HEK293 (cell line): ENCODE results near the gene MRPL3.

Experiments
- CTCF ChIA-PET: fragments of 350-600 bp; formaldehyde crosslinking; extraction: SDS; loops from one replicate; lab custom pipeline; 2021; ENCODE audit warnings: antibody characterized with exemption; lab: Yijun Ruan, JAX
- POLR2A ChIA-PET: fragments of 300-600 bp; formaldehyde crosslinking; extraction: SDS; loops from one replicate; lab custom pipeline; 2020; ENCODE audit warnings: antibody characterized with exemption, inconsistent platforms; lab: Yijun Ruan, JAX
- H3K27ac ChIP-seq: fragments of 200-500 bp; sonication (Bioruptor generic); 2 replicates; pipeline ENCODE4 v1.5.1; 2014; ENCODE audit warnings: low read depth, low read length, control low read depth, inconsistent platforms; ENCODE audit errors: extremely low read depth
- H3K36me3 ChIP-seq, 2 experiments: fragments of 200-500 bp in 1 of 2; sonication (Bioruptor generic) in 1 of 2; 1 replicate in 1 of 2; 2 replicates in 1 of 2; pipeline ENCODE4 v1.5.1; 2014 to 2017; ENCODE audit warnings: inconsistent platforms in 2 of 2, low read length in 2 of 2; ENCODE audit not compliant: control insufficient read depth in 2 of 2, insufficient read depth in 1 of 2
- H3K4me1 ChIP-seq: fragments of 200-500 bp; sonication (Bioruptor generic); 2 replicates; pipeline ENCODE4 v1.5.1; 2014; ENCODE audit warnings: mild to moderate bottlenecking, low read length, inconsistent platforms; ENCODE audit not compliant: control insufficient read depth, insufficient read depth
- H3K4me3 ChIP-seq: 2 replicates; pipeline ENCODE4 v1.5.1; 2011; ENCODE audit warnings: low read depth, mild to moderate bottlenecking, control low read depth, low read length, moderate library complexity
- H3K9me3 ChIP-seq: fragments of 200-500 bp; sonication (Bioruptor generic); 2 replicates; pipeline ENCODE4 v1.5.1; 2014; ENCODE audit warnings: low read depth, low read length, inconsistent platforms; ENCODE audit not compliant: control insufficient read depth, insufficient read depth
- RBAK ChIP-seq: fragments of 450-650 bp; formaldehyde crosslinking; IDR thresholded peaks from 2 replicates; pipeline ENCODE4 v1.5.1; 2016; ENCODE audit warnings: missing biosample characterization, missing genetic modification characterization
- SCRT1 ChIP-seq: fragments of 450-650 bp; formaldehyde crosslinking; IDR thresholded peaks from 2 replicates; pipeline ENCODE4 v1.5.1; 2016; ENCODE audit warnings: missing biosample characterization, missing genetic modification characterization, borderline replicate concordance
- ZBTB21 ChIP-seq: fragments of 450-650 bp; formaldehyde crosslinking; IDR thresholded peaks from 2 replicates; pipeline ENCODE4 v1.5.1; 2017; ENCODE audit warnings: missing biosample characterization, missing genetic modification characterization
- ZBTB6 ChIP-seq: fragments of 450-650 bp; formaldehyde crosslinking; IDR thresholded peaks from 2 replicates; pipeline ENCODE4 v1.5.1; 2017; ENCODE audit warnings: missing biosample characterization, missing genetic modification characterization
- ZFHX2 ChIP-seq: fragments of 450-650 bp; formaldehyde crosslinking; conservative IDR thresholded peaks from 2 replicates; pipeline ENCODE4 v1.5.1; 2016; ENCODE audit warnings: missing biosample characterization, missing genetic modification characterization
- ZFP3 ChIP-seq: fragments of 450-650 bp; formaldehyde crosslinking; IDR thresholded peaks from 2 replicates; pipeline ENCODE4 v1.5.1; 2016; ENCODE audit warnings: low read depth, missing biosample characterization, missing genetic modification characterization
- ZNF112 ChIP-seq: fragments of 450-650 bp; formaldehyde crosslinking; IDR thresholded peaks from 2 replicates; pipeline ENCODE4 v1.5.0; 2017; ENCODE audit warnings: missing biosample characterization, missing genetic modification characterization
- ZNF138 ChIP-seq: fragments of 450-650 bp; formaldehyde crosslinking; IDR thresholded peaks from 2 replicates; pipeline ENCODE4 v1.5.1; 2016; ENCODE audit warnings: missing biosample characterization, missing genetic modification characterization, borderline replicate concordance
- ZNF140 ChIP-seq: fragments of 450-650 bp; formaldehyde crosslinking; IDR thresholded peaks from 2 replicates; pipeline ENCODE4 v1.5.1; 2016; ENCODE audit warnings: missing biosample characterization, missing genetic modification characterization
- ZNF184 ChIP-seq: fragments of 450-650 bp; IDR thresholded peaks from 2 replicates; pipeline ENCODE4 v1.5.1; 2018; ENCODE audit warnings: missing biosample characterization, mild to moderate bottlenecking, missing genetic modification characterization
- ZNF223 ChIP-seq: fragments of 450-650 bp; formaldehyde crosslinking; IDR thresholded peaks from 2 replicates; pipeline ENCODE4 v1.5.1; 2016; ENCODE audit warnings: missing biosample characterization, missing genetic modification characterization
- ZNF266 ChIP-seq: fragments of 450-650 bp; formaldehyde crosslinking; IDR thresholded peaks from 2 replicates; pipeline ENCODE4 v1.5.1; 2016; ENCODE audit warnings: missing biosample characterization, missing genetic modification characterization, low read depth
- ZNF280D ChIP-seq: fragments of 450-650 bp; formaldehyde crosslinking; IDR thresholded peaks from 2 replicates; pipeline ENCODE4 v1.5.1; 2016; ENCODE audit warnings: missing biosample characterization, missing genetic modification characterization
- ZNF354C ChIP-seq: fragments of 450-650 bp; formaldehyde crosslinking; IDR thresholded peaks from 2 replicates; pipeline ENCODE4 v1.5.1; 2016; ENCODE audit warnings: missing biosample characterization, missing genetic modification characterization, low read depth, borderline replicate concordance
- ZNF423 ChIP-seq: fragments of 450-650 bp; formaldehyde crosslinking; IDR thresholded peaks from 2 replicates; pipeline ENCODE4 v1.5.1; 2016; ENCODE audit warnings: missing biosample characterization, missing genetic modification characterization
- ZNF433 ChIP-seq: fragments of 450-650 bp; formaldehyde crosslinking; IDR thresholded peaks from 2 replicates; pipeline ENCODE4 v1.5.1; 2016; ENCODE audit warnings: missing biosample characterization, missing genetic modification characterization, low read depth
- ZNF514 ChIP-seq: fragments of 450-650 bp; formaldehyde crosslinking; IDR thresholded peaks from 2 replicates; pipeline ENCODE4 v1.5.1; 2016; ENCODE audit warnings: missing biosample characterization, missing genetic modification characterization
- ZNF555 ChIP-seq: fragments of 450-650 bp; formaldehyde crosslinking; conservative IDR thresholded peaks from 2 replicates; pipeline ENCODE4 v1.5.1; 2017; ENCODE audit warnings: missing biosample characterization, mild to moderate bottlenecking, missing genetic modification characterization, inconsistent platforms
- ZNF561 ChIP-seq: fragments of 450-650 bp; IDR thresholded peaks from 2 replicates; pipeline ENCODE4 v1.5.1; 2018; ENCODE audit warnings: missing biosample characterization, missing genetic modification characterization, borderline replicate concordance
- ZNF580 ChIP-seq: fragments of 450-650 bp; formaldehyde crosslinking; IDR thresholded peaks from 2 replicates; pipeline ENCODE4 v1.5.1; 2016; ENCODE audit warnings: missing biosample characterization, missing genetic modification characterization
- ZNF626 ChIP-seq: fragments of 450-650 bp; sonication (Bioruptor Pico); formaldehyde crosslinking; IDR thresholded peaks from 2 replicates; pipeline ENCODE4 v1.5.1; 2018; ENCODE audit warnings: missing biosample characterization, missing genetic modification characterization, inconsistent platforms
- ZNF629 ChIP-seq: fragments of 450-650 bp; formaldehyde crosslinking; IDR thresholded peaks from 2 replicates; pipeline ENCODE4 v1.5.1; 2017; ENCODE audit warnings: missing biosample characterization, missing genetic modification characterization
- ZNF677 ChIP-seq: fragments of 450-650 bp; IDR thresholded peaks from 2 replicates; pipeline ENCODE4 v1.5.0; 2018; ENCODE audit warnings: missing biosample characterization, mild to moderate bottlenecking, missing genetic modification characterization, moderate library complexity
- ZNF707 ChIP-seq: fragments of 450-650 bp; formaldehyde crosslinking; IDR thresholded peaks from 2 replicates; pipeline ENCODE4 v1.5.1; 2016; ENCODE audit warnings: missing biosample characterization, missing genetic modification characterization
- ZSCAN16 ChIP-seq: fragments of 450-650 bp; formaldehyde crosslinking; IDR thresholded peaks from 2 replicates; pipeline ENCODE4 v1.5.1; 2016; ENCODE audit warnings: missing biosample characterization, missing genetic modification characterization
- TF ChIP-seq, protein P1 (sequence below): fragments of 450-650 bp; formaldehyde crosslinking; IDR thresholded peaks from 2 replicates; pipeline ENCODE4 v1.5.1; 2017; ENCODE audit warnings: missing biosample characterization, missing genetic modification characterization
- TF ChIP-seq, protein P2 (sequence below): fragments of 450-650 bp; formaldehyde crosslinking; IDR thresholded peaks from 2 replicates; pipeline ENCODE4 v1.5.1; 2016; ENCODE audit warnings: missing biosample characterization, missing genetic modification characterization
- TF ChIP-seq, protein P3 (sequence below): fragments of 450-650 bp; formaldehyde crosslinking; IDR thresholded peaks from 2 replicates; pipeline ENCODE4 v1.5.1; 2016; ENCODE audit warnings: missing biosample characterization, missing genetic modification characterization

MRPL3 gene

DNA sequence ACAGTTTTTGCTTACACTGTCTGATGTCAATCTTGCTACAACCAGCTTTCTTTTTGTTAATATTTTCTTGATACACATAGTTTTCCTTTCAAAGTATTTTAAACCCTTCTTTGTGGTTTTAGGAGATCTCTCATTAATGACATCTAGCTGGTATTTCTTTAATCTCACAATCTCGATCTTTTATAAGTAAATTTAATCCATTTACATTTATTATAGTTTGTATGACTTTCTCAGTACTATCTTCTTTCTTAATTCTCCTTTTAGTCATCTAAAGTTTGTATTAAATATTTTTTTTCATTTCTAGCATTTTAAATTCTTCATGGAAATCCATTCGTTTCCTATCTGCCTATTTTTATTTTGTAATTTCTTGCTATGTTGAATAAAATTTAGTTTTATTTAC is 55.4 kb downstream of the MRPL3 start (continued):
- no peak for TF ChIP-seq ZNF433
- TF ChIP-seq ZNF280D (tag by site-specific recombination) = no peak
- TF ChIP-seq ZNF423 (tag by site-specific recombination) = no peak
- TF ChIP-seq ZBTB6 (tag by site-specific recombination) = no peak
- no peak for TF ChIP-seq ZNF140
- no peak for TF ChIP-seq ZFHX2
- TF ChIP-seq ZSCAN16 (tag by site-specific recombination) = no peak
- no peak for TF ChIP-seq ZNF112 (tag by site-specific recombination)
- TF ChIP-seq, protein P1, sequence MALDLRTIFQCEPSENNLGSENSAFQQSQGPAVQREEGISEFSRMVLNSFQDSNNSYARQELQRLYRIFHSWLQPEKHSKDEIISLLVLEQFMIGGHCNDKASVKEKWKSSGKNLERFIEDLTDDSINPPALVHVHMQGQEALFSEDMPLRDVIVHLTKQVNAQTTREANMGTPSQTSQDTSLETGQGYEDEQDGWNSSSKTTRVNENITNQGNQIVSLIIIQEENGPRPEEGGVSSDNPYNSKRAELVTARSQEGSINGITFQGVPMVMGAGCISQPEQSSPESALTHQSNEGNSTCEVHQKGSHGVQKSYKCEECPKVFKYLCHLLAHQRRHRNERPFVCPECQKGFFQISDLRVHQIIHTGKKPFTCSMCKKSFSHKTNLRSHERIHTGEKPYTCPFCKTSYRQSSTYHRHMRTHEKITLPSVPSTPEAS (tag by site-specific recombination) = no peak
- no peak for TF ChIP-seq ZNF629
- TF ChIP-seq, protein P2, sequence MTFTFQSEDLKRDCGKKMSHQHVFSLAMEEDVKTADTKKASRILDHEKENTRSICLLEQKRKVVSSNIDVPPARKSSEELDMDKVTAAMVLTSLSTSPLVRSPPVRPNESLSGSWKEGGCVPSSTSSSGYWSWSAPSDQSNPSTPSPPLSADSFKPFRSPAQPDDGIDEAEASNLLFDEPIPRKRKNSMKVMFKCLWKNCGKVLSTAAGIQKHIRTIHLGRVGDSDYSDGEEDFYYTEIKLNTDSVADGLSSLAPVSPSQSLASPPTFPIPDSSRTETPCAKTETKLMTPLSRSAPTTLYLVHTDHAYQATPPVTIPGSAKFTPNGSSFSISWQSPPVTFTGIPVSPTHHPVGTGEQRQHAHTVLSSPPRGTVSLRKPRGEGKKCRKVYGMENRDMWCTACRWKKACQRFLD (tag by site-specific recombination) = no peak
- no peak for TF ChIP-seq ZNF184

- ChIA-PET POLR2A (no interaction called here), CTCF (interaction anchor here (0.8 kb wide), 1 partner anchor 416 kb away, joined by 3 read pairs; no protein-coding TSS in a partner anchor)
- Histone ChIP-seq H3K36me3 (no peaks in the 10 kb centered on the region), H3K27ac (no peak overlapping the region), H3K4me1 (no peaks in the 10 kb centered on the region), H3K4me3 (no peak overlapping the region), H3K9me3 (no peaks in the 10 kb centered on the region)
- TF ChIP-seq ZNF514 (tag by site-specific recombination) (no peak), ZNF354C (tag by site-specific recombination) (no peak), ZNF561 (tag by site-specific recombination) (no peak)
These were observed 58.6 kb downstream of the MRPL3 start for GRCh38 chr3:131444180-131444579.

- ChIA-PET CTCF (no interaction called here), POLR2A (no interaction called here)
- TF ChIP-seq ZNF677 (tag by site-specific recombination) = no peak
- TF ChIP-seq ZNF184 = no peak
- no peak for TF ChIP-seq RBAK
- TF ChIP-seq ZNF266 (tag by site-specific recombination) = no peak
- TF ChIP-seq SCRT1 (tag by site-specific recombination) = no peak
- no peak for TF ChIP-seq ZBTB21 (tag by site-specific recombination)
- TF ChIP-seq, protein P3, sequence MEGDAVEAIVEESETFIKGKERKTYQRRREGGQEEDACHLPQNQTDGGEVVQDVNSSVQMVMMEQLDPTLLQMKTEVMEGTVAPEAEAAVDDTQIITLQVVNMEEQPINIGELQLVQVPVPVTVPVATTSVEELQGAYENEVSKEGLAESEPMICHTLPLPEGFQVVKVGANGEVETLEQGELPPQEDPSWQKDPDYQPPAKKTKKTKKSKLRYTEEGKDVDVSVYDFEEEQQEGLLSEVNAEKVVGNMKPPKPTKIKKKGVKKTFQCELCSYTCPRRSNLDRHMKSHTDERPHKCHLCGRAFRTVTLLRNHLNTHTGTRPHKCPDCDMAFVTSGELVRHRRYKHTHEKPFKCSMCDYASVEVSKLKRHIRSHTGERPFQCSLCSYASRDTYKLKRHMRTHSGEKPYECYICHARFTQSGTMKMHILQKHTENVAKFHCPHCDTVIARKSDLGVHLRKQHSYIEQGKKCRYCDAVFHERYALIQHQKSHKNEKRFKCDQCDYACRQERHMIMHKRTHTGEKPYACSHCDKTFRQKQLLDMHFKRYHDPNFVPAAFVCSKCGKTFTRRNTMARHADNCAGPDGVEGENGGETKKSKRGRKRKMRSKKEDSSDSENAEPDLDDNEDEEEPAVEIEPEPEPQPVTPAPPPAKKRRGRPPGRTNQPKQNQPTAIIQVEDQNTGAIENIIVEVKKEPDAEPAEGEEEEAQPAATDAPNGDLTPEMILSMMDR (tag by site-specific recombination) = no peak
- TF ChIP-seq ZNF626 (tag by site-specific recombination) = no peak
- no peak for TF ChIP-seq ZNF707 (tag by site-specific recombination)
- TF ChIP-seq ZFP3 (tag by site-specific recombination) = no peak
- no peak for TF ChIP-seq ZNF138 (tag by site-specific recombination)
- TF ChIP-seq ZNF580 (tag by site-specific recombination) = no peak
- no peak for TF ChIP-seq ZNF555 (tag by site-specific recombination)
- TF ChIP-seq ZNF223 (tag by site-specific recombination) = no peak
These were observed 63.7 kb downstream of the MRPL3 start for GRCh38 chr3:131439084-131439483.

More at GRCh38 chr3:131439084-131439483, 63.7 kb downstream of the MRPL3 start:
- H3K27ac ChIP-seq = no peak overlapping the region
- no peaks in the 10 kb centered on the region for H3K9me3 ChIP-seq
- H3K36me3 ChIP-seq = no peaks in the 10 kb centered on the region
- no peaks in the 10 kb centered on the region for H3K4me1 ChIP-seq
- H3K4me3 ChIP-seq = no peak overlapping the region
